Coronary artery (tissue), 2 donors: ENCODE results near the gene ARL6IP5.

Experiments
- DNase-seq: peaks from one replicate; pipeline ENCODE4 v3.0.0-alpha.2; 2017; ENCODE audit warnings: low spot score
- H3K27ac ChIP-seq, 2 donors: fragments of 200-600 bp; sonication (generic); one replicate each; pipeline ENCODE4 v1.5.1; 2016 to 2019
- H3K4me3 ChIP-seq: fragments of 200-600 bp; sonication (generic); 2 replicates; pipeline ENCODE4 v1.5.1; 2016; ENCODE audit warnings: mild to moderate bottlenecking, moderate library complexity
- CTCF ChIP-seq: fragments of 200-600 bp; sonication (generic); IDR thresholded peaks from one replicate; pipeline ENCODE4 v1.5.1; 2019; ENCODE audit warnings: antibody characterized with exemption

Gene ARL6IP5

GRCh38 chr3:69080233-69080920 lies 4.4 kb upstream of the ARL6IP5 start, which contains the start of gene UBA3:
UBA3 (minus strand) TSS chr3:69080365; CDS start chr3:69080353, 12 bp downstream.
- no peak for TF ChIP-seq CTCF
- peak; percentile 94 for DNase-seq
- peak within 1 kb of the TSS; percentile 86 to 91 for H3K27ac ChIP-seq

GRCh38 chr3:69081583-69082262 lies 3.0 kb upstream of the ARL6IP5 start:
- no peak overlapping the region for H3K4me3 ChIP-seq
- peak overlapping the region in 1 of 2 donors; percentile 10 for H3K27ac ChIP-seq
- no peak for TF ChIP-seq CTCF
- DNase-seq: no peak

More at GRCh38 chr3:69080233-69080920, 4.4 kb upstream of the ARL6IP5 start, which contains the start of gene UBA3:
- peak within 1 kb of the TSS; percentile 93 for H3K4me3 ChIP-seq

GRCh38 chr3:69082361-69082760 lies 2.4 kb upstream of the ARL6IP5 start:
- DNase-seq: no peak
- no peak overlapping the region for H3K4me3 ChIP-seq
- TF ChIP-seq CTCF: no peak
- peak overlapping the region in 1 of 2 donors; percentile 10 for H3K27ac ChIP-seq

GRCh38 chr3:69082805-69083204 lies 1.9 kb upstream of the ARL6IP5 start:
- no peak for DNase-seq
- Histone ChIP-seq H3K4me3 (no peak overlapping the region), H3K27ac (no peak overlapping the region)
- TF ChIP-seq CTCF: no peak

GRCh38 chr3:69085168-69085832 lies 563 bp downstream of the ARL6IP5 start:
- Histone ChIP-seq H3K4me3 (peak overlapping the region; percentile 92), H3K27ac (peak overlapping the region; percentile 94 to 97)
- peak; percentile 77 for DNase-seq
- no peak for TF ChIP-seq CTCF

GRCh38 chr3:69085833-69086722 lies 1.3 kb downstream of the ARL6IP5 start:
- peak; percentile 90 for DNase-seq
- no peak for TF ChIP-seq CTCF
- Histone ChIP-seq H3K4me3 (peak overlapping the region; percentile 92), H3K27ac (peak overlapping the region; percentile 94 to 97)
